GM12801 (cell line): ENCODE data around the gene SPATA17.

Source experiments
- CTCF ChIP-seq: IDR thresholded peaks from one replicate; pipeline ENCODE4 v1.5.1; 2011; ENCODE audit warnings: control low read depth; ENCODE audit not compliant: insufficient read length; ENCODE audit errors: extremely low read depth

SPATA17 gene

GRCh38 chr1:217630711-217631591, at the start of gene SPATA17, which contains the start of gene GPATCH2:
Gene SPATA17 (plus strand): TSS chr1:217631344. CDS start chr1:217631379, 35 bp downstream.
Gene GPATCH2 (minus strand): TSS chr1:217631090. CDS start chr1:217630971, 119 bp downstream.
- no peak for TF ChIP-seq CTCF

GRCh38 chr1:217585577-217585976, 45.6 kb upstream of the SPATA17 start:
- no peak for TF ChIP-seq CTCF

GRCh38 chr1:217586586-217586985, 44.6 kb upstream of the SPATA17 start:
- TF ChIP-seq CTCF: no peak

- TF ChIP-seq CTCF: no peak
Measured at GRCh38 chr1:217590598-217590997, 40.5 kb upstream of the SPATA17 start.

GRCh38 chr1:217599154-217599553, 32.0 kb upstream of the SPATA17 start:
- no peak for TF ChIP-seq CTCF

- no peak for TF ChIP-seq CTCF
Measured at GRCh38 chr1:217602380-217602779, 28.8 kb upstream of the SPATA17 start.

- TF ChIP-seq CTCF: no peak
Measured at GRCh38 chr1:217605390-217605789, 25.8 kb upstream of the SPATA17 start.
